IMR-90 (cell line): Measurements from ENCODE around the gene ABCF3. TPM values are rescaled to one million over a fixed set of nuclear protein-coding genes. Genes with fewer than 3 reads are reported as not detected.
A peak's percentile ranks its signal among the peaks of the same experiment; 100 is the strongest.

Experiments
- ATAC-seq: fragments of 200-7000 bp; cut with Tn5 transposase; 2 replicates; pipeline ENCODE4 v1.9.1; 2020; ENCODE audit warnings: low read depth, mild to moderate bottlenecking, moderate library complexity
- BruUV-seq: library from RNA; stranded (reverse); fragments of 400-500 nt; replicated peaks from 2 replicates; lab custom pipeline; 2021; lab: Mats Ljungman, UMichigan
- CTCF ChIA-PET: fragments of 300-600 bp; formaldehyde crosslinking; extraction: SDS; loops from one replicate; lab custom pipeline; 2021; ENCODE audit warnings: antibody characterized with exemption; lab: Yijun Ruan, JAX
- POLR2A ChIA-PET: fragments of 300-600 bp; sonication (Branson Sonifier 250); formaldehyde crosslinking; loops from one replicate; lab custom pipeline; 2022; ENCODE audit warnings: antibody characterized with exemption; ENCODE audit not compliant: unreplicated experiment; lab: Charles Lee
- DNase-seq: peaks from one replicate; pipeline ENCODE4 v3.0.0; 2013
- H2AFZ ChIP-seq: replicated peaks from 2 replicates; pipeline ENCODE3; 2013; ENCODE audit warnings: low read length, mild to moderate bottlenecking; ENCODE audit not compliant: poor library complexity
- H2AK5ac ChIP-seq: 2 replicates; pipeline ENCODE4 v1.6.1; 2013; ENCODE audit warnings: low read depth, low read length, inconsistent platforms
- H2AK9ac ChIP-seq: replicated peaks from 2 replicates; pipeline ENCODE3; 2013; ENCODE audit warnings: mild to moderate bottlenecking, low read depth, low read length, moderate library complexity; ENCODE audit not compliant: poor library complexity
- H2BK120ac ChIP-seq: 2 replicates; pipeline ENCODE4 v1.6.1; 2013; ENCODE audit warnings: low read depth, low read length, inconsistent platforms
- H2BK15ac ChIP-seq: 3 replicates; pipeline ENCODE4 v1.6.1; 2013; ENCODE audit warnings: low read depth, low read length, inconsistent platforms
- H2BK20ac ChIP-seq: 2 replicates; pipeline ENCODE4 v1.6.1; 2013; ENCODE audit warnings: low read depth, mild to moderate bottlenecking, inconsistent platforms, low read length, moderate library complexity
- H2BK5ac ChIP-seq: 2 replicates; pipeline ENCODE4 v1.6.1; 2013; ENCODE audit warnings: mild to moderate bottlenecking, low read depth, low read length, inconsistent platforms; ENCODE audit not compliant: poor library complexity, severe bottlenecking
- H3K14ac ChIP-seq: replicated peaks from 2 replicates; pipeline ENCODE4 v1.6.1; 2013; ENCODE audit warnings: low read depth, low read length, inconsistent platforms
- H3K18ac ChIP-seq: 2 replicates; pipeline ENCODE4 v1.6.1; 2013; ENCODE audit warnings: low read depth, low read length, control low read depth
- H3K23ac ChIP-seq: 2 replicates; pipeline ENCODE4 v1.6.1; 2013; ENCODE audit warnings: low read depth, low read length, inconsistent platforms
- H3K27ac ChIP-seq: 2 replicates; pipeline ENCODE4 v1.5.1; 2013; ENCODE audit warnings: mild to moderate bottlenecking, control low read depth, low read length; ENCODE audit not compliant: insufficient read depth
- H3K27me3 ChIP-seq: 2 replicates; pipeline ENCODE4 v1.6.1; 2013; ENCODE audit warnings: low read length; ENCODE audit not compliant: control insufficient read depth, insufficient read depth
- H3K36me3 ChIP-seq: 2 replicates; pipeline ENCODE4 v1.6.1; 2013; ENCODE audit warnings: low read length, mixed read lengths; ENCODE audit not compliant: control insufficient read depth, insufficient read depth
- H3K4ac ChIP-seq: 2 replicates; pipeline ENCODE4 v1.6.1; 2013; ENCODE audit warnings: low read depth, low read length, inconsistent platforms
- H3K4me1 ChIP-seq: 2 replicates; pipeline ENCODE4 v1.6.1; 2013; ENCODE audit warnings: low read length, mixed read lengths; ENCODE audit not compliant: control insufficient read depth, insufficient read depth
- H3K4me2 ChIP-seq: 2 replicates; pipeline ENCODE4 v1.6.1; 2013; ENCODE audit warnings: low read depth, mild to moderate bottlenecking, control low read depth, low read length, moderate library complexity
- H3K4me3 ChIP-seq: 2 replicates; pipeline ENCODE4 v1.5.1; 2013; ENCODE audit warnings: low read depth, mild to moderate bottlenecking, control low read depth, low read length, moderate library complexity; ENCODE audit not compliant: insufficient read depth
- H3K56ac ChIP-seq: 2 replicates; pipeline ENCODE4 v1.6.1; 2013; ENCODE audit warnings: low read length, inconsistent platforms; ENCODE audit not compliant: insufficient read depth; ENCODE audit errors: extremely low read depth
- H3K79me1 ChIP-seq, 2 experiments: 2 replicates each; pipeline ENCODE4 v1.6.1; 2013; ENCODE audit warnings: low read length in 2 of 2, inconsistent platforms in 1 of 2, low read depth in 1 of 2
- H3K9ac ChIP-seq: 2 replicates; pipeline ENCODE4 v1.6.1; 2013; ENCODE audit warnings: low read depth, low read length, control low read depth
- H3K9me1 ChIP-seq: 2 replicates; pipeline ENCODE4 v1.6.1; 2013; ENCODE audit warnings: low read length, inconsistent platforms; ENCODE audit not compliant: insufficient read depth
- H3K9me3 ChIP-seq: 2 replicates; pipeline ENCODE4 v1.6.1; 2013; ENCODE audit warnings: low read length; ENCODE audit not compliant: control insufficient read depth, insufficient read depth
- H4K20me1 ChIP-seq: 2 replicates; pipeline ENCODE4 v1.6.1; 2013; ENCODE audit warnings: low read length, inconsistent platforms; ENCODE audit not compliant: insufficient read depth
- H4K5ac ChIP-seq: 2 replicates; pipeline ENCODE4 v1.6.1; 2013; ENCODE audit warnings: mild to moderate bottlenecking, low read depth, low read length, control low read depth
- H4K8ac ChIP-seq, 2 experiments: 2 replicates each; pipeline ENCODE4 v1.6.1; 2013; ENCODE audit warnings: low read depth in 2 of 2, low read length in 2 of 2, control low read depth in 1 of 2, inconsistent platforms in 1 of 2
- H4K91ac ChIP-seq: 2 replicates; pipeline ENCODE4 v1.6.1; 2013; ENCODE audit warnings: low read depth, low read length, inconsistent platforms; ENCODE audit not compliant: insufficient read depth
- BHLHE40 ChIP-seq: fragments of 150-350 bp; IDR thresholded peaks from 2 replicates; pipeline ENCODE4 v1.6.1; 2016; ENCODE audit warnings: mild to moderate bottlenecking, low read depth, low read length
- CHD1 ChIP-seq: IDR thresholded peaks from 2 replicates; pipeline ENCODE4 v1.6.1; 2012; ENCODE audit warnings: low read depth, low read length, improper control_type of control experiment
- FOS ChIP-seq: fragments of 150-350 bp; IDR thresholded peaks from 2 replicates; pipeline ENCODE4 v1.6.1; 2016; ENCODE audit warnings: low read depth, low read length
- MAZ ChIP-seq: IDR thresholded peaks from 2 replicates; pipeline ENCODE4 v1.6.1; 2012; ENCODE audit warnings: low read depth, mild to moderate bottlenecking, low read length, improper control_type of control experiment, moderate library complexity, borderline replicate concordance
- MXI1 ChIP-seq: IDR thresholded peaks from 2 replicates; pipeline ENCODE4 v1.6.1; 2012; ENCODE audit warnings: low read depth, mild to moderate bottlenecking, low read length, moderate library complexity, borderline replicate concordance
- POLR2A ChIP-seq: IDR thresholded peaks from 2 replicates; pipeline ENCODE4 v1.6.1; 2012; ENCODE audit warnings: mild to moderate bottlenecking, low read depth, low read length
- RAD21 ChIP-seq: IDR thresholded peaks from 2 replicates; pipeline ENCODE4 v1.6.1; 2012; ENCODE audit warnings: low read length, improper control_type of control experiment
- RFX5 ChIP-seq: IDR thresholded peaks from 2 replicates; pipeline ENCODE4 v1.8.0; 2012; ENCODE audit warnings: low read depth, mild to moderate bottlenecking, low read length, moderate library complexity
- SMC3 ChIP-seq: fragments of 150-350 bp; IDR thresholded peaks from 2 replicates; pipeline ENCODE4 v1.6.1; 2016; ENCODE audit warnings: low read depth, mild to moderate bottlenecking, antibody characterized with exemption, low read length, moderate library complexity
- WGBS, 2 experiments: methylation state at CpG; one replicate each; pipeline versions ENCODE4 v1.1.5 to v1.1.7; 2013; ENCODE audit warnings: missing lambda C conversion rate in 2 of 2; ENCODE audit not compliant: insufficient read length in 1 of 2; ENCODE audit errors: extremely low coverage in 2 of 2; 5-methylcytosine and 5-hydroxymethylcytosine counted together
- dilution Hi-C: fragments of 300-500 bp; cut with HindIII; formaldehyde crosslinking; loops from one replicate; pipeline ENCODE4 v1.14.3; 2018; ENCODE audit warnings: low sequenced_read_pairs; ENCODE audit not compliant: unreplicated experiment
- in situ Hi-C: fragments of 300-500 bp; cut with MboI; formaldehyde crosslinking; loops from 3 replicates; pipeline ENCODE4 v1.14.3; 2019; ENCODE audit warnings: low sequenced_read_pairs, inconsistent platforms, mixed read lengths
- intact Hi-C: fragments of 100-400 bp; cut with micrococcal nuclease; formaldehyde crosslinking; loops from 2 replicates; pipeline ENCODE4 v1.10.0; 2022
- polyA plus RNA-seq, 3 experiments: library from polyadenylated mRNA; depleted of rRNA; stranded (reverse); fragments of >200 nt; gene quantifications; 2 replicates each; pipeline ENCODE4 v1.2.3, GENCODE V29; 2012; ENCODE audit warnings: low replicate concordance in 1 of 3
- total RNA-seq: library from RNA; depleted of rRNA; stranded (reverse); fragments of >200 nt; gene quantifications from 2 replicates; pipeline ENCODE4 v1.2.3, GENCODE V29; 2012
- TF ChIP-seq, protein P1 (sequence below): fragments of 150-350 bp; IDR thresholded peaks from 2 replicates; pipeline ENCODE4 v1.6.1; 2017; ENCODE audit warnings: mild to moderate bottlenecking, antibody characterized with exemption, low read length, low read depth

Gene ABCF3
- total and polyA plus RNA-seq, 2 of the 4 experiments (the other 2 are of a cell fraction), result 36.9 to 59.2 TPM

DNA sequence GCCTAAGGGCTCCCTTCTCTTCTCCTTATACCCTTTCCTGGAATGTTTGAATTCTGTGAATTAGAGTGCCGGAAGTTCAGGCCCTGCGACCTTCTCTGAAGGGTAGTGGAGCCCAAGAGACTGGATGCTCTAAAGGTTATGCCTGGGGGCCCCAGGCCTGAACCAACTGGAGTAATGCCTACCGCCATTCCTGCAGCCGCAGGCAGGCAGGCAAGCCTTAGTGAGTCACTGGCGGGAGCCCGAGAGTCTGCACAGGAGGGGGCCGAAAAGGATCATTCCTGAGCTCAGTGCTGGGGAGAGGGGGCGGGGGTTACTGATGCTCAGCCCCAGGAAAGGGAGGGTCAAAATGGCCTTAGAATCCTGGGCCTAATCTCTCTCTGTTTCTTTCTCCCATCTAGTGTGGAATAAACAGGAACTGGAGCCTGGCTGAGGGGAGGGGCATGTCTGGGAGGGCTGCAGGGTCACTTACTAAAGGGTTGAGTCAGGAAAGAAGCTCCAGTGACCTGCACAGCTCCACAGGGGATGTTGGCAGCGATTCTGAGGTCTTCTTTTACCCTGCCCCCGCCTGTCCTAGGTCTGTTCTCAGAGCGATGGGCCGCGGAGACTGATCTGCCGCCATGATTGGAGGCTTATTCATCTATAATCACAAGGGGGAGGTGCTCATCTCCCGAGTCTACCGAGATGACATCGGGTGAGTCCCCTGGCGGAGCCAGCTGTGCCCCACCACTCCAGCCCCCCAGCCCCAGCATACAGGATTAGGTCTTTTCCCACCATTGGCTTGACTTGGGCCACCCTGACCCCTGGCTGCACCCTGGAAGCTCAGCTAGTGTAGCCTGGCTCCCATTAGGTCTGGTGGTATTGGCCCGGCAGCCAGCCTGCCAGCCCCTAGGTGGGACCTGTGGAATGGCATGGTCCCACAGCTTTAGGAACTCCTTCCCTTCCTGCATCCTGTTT is 9.3 kb upstream of the ABCF3 start:
- peak overlapping the region; percentile 96 for H3K9ac ChIP-seq
- peak overlapping the region; percentile 48 for H3K18ac ChIP-seq
- H4K91ac ChIP-seq, result peak overlapping the region; percentile 83
- CTCF ChIA-PET, result interaction anchor here (0.6 to 1.4 kb wide), 2 partner anchors 51 to 73 kb away, joined by 4 read pairs; partner anchors contain the start of gene EEF1AKMT4
- in situ Hi-C loops, result no loop called here
- H3K56ac ChIP-seq, result peak overlapping the region; percentile 95
- H3K27me3 ChIP-seq, result no peaks in the 10 kb centered on the region
- H4K5ac ChIP-seq, result peak overlapping the region; percentile 48
- no TSS peak for BruUV-seq
- H2BK120ac ChIP-seq, result peak overlapping the region; percentile 36
- H3K9me3 ChIP-seq, result no peaks in the 10 kb centered on the region
- H3K4me2 ChIP-seq, result peak overlapping the region; percentile 97
- peak overlapping the region; percentile 77 to 87 for H4K8ac ChIP-seq
- H2BK20ac ChIP-seq, result no peak overlapping the region; the same call in 1 of the 2 replicates
- dilution Hi-C loops, result no loop called here
- DNase-seq, result peak; percentile 96
- H4K20me1 ChIP-seq, result peaks cover 58% of the 10 kb centered on the region
- peak overlapping the region; percentile 81 for H3K23ac ChIP-seq
- H3K79me1 ChIP-seq, result peaks cover 37 to 69% of the 10 kb centered on the region in 2 experiments
- peak overlapping the region; percentile 96 for H2BK5ac ChIP-seq
- peak overlapping the region; percentile 69 for H3K14ac ChIP-seq
- TF ChIP-seq BHLHE40 (no peak; the same call in 1 of the 2 replicates), POLR2A (peak; percentile 50), MXI1 (peak; percentile 34; the same call in 1 of the 2 replicates), SMC3 (0 out of 2 replicates have a peak, but pooled peaks have one; percentile 10), RFX5 (no peak), CHD1 (no peak; the same call in 1 of the 2 replicates), MAZ (peak; percentile 98), FOS (peak; percentile 86), RAD21 (no peak; the same call in 1 of the 2 replicates)
- TF ChIP-seq, protein P1, sequence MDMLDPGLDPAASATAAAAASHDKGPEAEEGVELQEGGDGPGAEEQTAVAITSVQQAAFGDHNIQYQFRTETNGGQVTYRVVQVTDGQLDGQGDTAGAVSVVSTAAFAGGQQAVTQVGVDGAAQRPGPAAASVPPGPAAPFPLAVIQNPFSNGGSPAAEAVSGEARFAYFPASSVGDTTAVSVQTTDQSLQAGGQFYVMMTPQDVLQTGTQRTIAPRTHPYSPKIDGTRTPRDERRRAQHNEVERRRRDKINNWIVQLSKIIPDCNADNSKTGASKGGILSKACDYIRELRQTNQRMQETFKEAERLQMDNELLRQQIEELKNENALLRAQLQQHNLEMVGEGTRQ, result no peak
- intact Hi-C loops, result loop anchor here (1.0 to 5.0 kb wide), 3 partner anchors 9 to 279 kb away; partner anchors contain the start of gene DVL3
- H3K9me1 ChIP-seq, result peaks cover 27% of the 10 kb centered on the region
- H2AK9ac ChIP-seq, result peak overlapping the region; percentile 94
- peak overlapping the region; percentile 86 for H3K4me3 ChIP-seq
- POLR2A ChIA-PET, result interaction anchor here (0.5 to 1.2 kb wide), 6 partner anchors 10 to 143 kb away, joined by 3 to 11 read pairs (median 3); partner anchors contain the start of gene ABCF3
- H2AFZ ChIP-seq, result peak overlapping the region; percentile 82
- 0% methylated on average over 4 of the region's 19 CpGs; no CpG with 5 or more reads in 1 of the 2 experiments for WGBS, 2 experiments
- H3K36me3 ChIP-seq, result peaks cover 51% of the 10 kb centered on the region
- H3K4ac ChIP-seq, result peak overlapping the region; percentile 88
- H2BK15ac ChIP-seq, result peak overlapping the region; percentile 6; the same call in 1 of the 3 replicates
- H3K4me1 ChIP-seq, result peaks cover 13% of the 10 kb centered on the region
- peak overlapping the region; percentile 96 for H3K27ac ChIP-seq
- peak overlapping the region; percentile 90 for H2AK5ac ChIP-seq
- ATAC-seq, result peak; percentile 77
